NCI-H2081 (cell line): ENCODE data around the gene RPS14.

ENCODE experiments used
- DNase-seq, 2 experiments: peaks; one replicate each; lab custom pipeline; 2025; lab: John Stamatoyannopoulos, UW

Gene RPS14

DNA sequence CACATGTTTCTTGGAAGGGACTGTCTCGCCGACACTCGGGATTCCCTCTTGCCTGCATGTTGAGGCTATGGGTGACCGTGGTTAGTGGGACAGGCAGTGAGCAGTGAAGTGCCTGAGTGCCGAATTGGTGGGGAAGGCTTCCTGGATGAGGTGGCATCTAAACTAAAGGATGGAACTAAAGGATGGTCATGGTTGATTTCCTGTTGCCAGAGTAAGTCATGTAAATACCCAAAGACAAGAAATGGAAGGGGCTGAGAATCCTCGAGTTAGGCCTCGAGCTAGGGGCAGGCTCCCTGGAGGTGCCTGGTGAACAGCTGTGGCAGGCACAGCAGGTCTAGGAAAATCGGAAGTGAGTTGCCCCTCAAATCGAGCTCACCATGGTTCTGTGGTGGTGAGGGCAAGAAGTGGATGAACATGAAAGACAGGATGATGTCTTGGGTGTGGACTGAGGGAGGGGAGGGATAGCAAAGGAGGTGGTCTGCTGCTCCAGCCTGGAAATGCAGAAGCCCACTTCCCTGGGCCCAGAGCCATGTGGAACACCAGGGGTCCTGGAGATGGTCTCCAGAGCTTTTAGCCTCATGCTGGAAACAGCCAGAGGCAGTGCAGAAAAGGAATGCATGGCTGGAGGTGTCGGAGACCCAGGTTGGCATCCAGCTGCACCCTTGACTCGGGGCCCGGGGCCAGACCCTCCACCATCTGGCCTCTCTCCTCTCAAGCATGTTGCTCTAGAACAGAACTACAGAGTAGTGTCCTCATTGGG, 49.0 kb downstream of the RPS14 start:
- no peak for DNase-seq

- DNase-seq: no peak
Measured at GRCh38 chr5:150399524-150400211, 49.9 kb downstream of the RPS14 start.

DNA sequence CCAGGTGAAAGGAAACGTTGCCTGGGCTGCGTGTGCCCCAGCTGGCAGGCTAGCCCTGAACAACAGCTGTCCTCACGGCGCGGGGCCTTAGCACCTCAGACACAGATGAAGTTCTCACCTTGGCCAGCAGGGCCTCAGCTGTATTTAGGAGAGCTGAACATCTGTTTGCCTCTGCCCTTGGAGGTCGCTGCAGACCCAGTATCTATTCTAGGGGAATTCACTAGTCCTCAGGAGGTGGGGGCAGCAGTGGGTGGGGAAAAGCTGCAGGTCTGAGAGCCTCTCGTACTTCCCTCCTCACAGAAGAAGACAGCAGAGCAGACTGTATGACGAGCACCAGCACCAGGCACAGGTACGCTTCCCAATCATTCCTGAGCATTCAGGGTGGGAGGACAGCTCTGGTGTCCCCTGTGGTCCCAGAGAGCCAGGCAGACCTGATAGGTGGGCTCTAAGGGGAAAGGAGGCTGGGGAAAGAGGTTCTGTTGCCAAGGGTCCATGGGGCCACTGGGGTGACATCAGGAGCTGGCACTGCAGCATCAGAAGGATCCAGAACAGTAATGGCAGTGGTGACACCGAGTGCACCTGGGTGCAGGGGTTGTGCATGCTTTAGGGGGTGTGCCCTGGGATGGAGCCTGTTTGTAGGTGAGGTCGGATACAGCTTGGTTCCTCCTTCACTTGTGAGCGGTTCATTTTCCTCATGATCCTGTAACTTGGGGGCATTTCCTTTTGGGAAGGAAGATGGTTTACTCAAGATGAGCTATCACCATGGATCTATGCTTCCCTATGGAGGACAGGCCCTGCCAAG, 50.6 kb downstream of the RPS14 start:
- DNase-seq: no peak

DNA sequence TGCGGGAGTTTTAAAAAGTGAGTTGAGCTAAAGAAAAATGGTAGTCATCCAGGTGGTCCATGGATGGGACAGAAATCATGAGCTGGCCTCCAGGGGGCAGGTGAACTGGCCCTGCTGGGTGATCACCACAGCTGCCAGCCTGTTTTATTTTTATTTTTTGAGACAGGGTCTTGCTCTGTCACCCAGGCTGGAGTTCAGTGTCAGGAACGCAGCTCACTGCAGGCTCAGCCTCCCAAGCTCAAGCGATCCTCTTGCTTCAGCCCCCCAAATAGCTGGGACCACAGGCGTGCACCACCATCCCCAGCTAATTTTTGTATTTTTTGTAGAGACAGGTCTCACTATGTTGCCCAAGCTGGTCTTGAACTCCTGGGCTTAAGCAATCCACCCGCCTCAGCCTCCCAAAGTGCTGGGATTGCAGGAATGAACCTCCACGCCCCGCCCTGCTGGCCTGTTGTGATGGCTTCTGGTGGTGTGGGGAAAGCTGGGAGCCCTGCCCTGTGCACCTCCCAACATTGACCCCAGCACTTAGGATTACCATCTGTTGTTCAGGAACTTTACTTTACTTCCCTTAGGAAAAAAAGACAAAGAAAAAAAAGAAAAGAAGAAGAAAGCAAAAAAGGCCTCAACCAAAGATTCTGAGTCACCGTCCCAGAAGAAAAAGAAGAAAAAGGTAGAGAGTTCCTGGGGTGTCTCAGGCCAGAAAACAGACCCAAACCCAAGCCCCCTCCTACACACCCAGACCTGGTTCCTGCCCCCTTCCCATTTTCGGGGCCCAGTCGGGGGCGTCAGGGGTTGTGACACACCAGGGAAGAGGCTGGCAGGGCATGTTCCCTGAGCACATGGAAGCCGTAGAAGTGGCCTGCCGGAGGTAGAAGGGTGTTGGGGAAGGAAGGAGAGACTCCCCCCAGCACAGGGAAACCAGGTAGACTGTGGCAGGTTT, 51.5 kb downstream of the RPS14 start:
- DNase-seq: no peak

DNA sequence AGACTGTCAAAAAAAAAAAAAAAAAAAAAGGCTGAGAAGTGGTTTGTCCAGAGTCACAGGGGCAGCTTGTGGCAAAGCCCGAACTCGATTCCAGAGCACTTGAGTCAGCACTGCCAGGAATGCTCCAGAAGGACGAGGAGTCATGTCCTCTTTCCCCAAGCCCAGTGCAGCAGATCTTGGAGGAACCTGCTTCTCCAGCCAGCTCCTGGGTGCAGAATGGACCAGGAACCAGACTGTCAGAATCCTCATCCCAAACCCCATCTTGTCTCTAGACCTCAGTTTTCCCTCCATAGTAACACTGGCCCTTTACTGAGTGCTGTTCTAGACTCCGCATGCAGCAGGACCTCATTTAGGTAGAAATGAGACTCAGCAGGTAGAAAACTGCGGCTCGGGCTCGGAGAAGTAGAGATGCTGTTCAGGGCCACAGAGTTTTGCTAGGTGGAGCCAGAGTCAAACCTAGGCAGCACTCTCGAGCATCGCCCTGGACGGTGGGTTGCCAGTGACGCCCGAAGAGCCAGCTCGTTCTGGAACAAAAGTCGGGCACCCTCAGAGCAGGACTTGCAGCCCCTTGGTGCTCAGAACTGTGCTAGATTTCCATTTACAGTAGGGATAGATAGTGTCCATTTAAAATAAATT, 52.3 kb downstream of the RPS14 start:
- DNase-seq: no peak

- no peak for DNase-seq
Measured at GRCh38 chr5:150396267-150396666, 53.3 kb downstream of the RPS14 start.

- no peak for DNase-seq
Measured at GRCh38 chr5:150395688-150395975, 53.9 kb downstream of the RPS14 start.

GRCh38 chr5:150394912-150395687, 54.4 kb downstream of the RPS14 start:
- no peak for DNase-seq

- no peak for DNase-seq
Measured at GRCh38 chr5:150394131-150394530, 55.4 kb downstream of the RPS14 start.

GRCh38 chr5:150393096-150393645, 56.4 kb downstream of the RPS14 start:
- DNase-seq: no peak

DNA sequence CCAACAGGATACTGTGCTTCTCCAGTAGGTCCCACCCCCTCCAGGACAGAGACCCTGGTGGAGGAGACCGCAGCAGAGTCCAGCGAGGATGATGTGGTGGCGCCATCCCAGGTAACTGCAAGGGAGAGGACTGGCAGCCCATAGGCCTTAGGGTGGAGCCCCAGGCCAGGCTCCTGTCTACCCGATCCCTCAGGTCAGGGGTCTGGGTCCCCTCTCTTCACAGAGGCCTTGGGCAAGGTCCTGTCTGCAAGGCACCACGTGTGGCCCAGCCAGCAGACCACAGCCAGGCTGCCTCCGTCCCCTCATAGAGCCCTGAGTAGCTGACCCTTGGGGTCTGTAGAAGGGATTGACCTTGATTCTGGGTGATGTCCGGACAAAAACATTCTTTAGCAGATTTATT, 56.9 kb downstream of the RPS14 start:
- DNase-seq: no peak
